IPS-11a (cell line): ENCODE results near the gene NEGR1.

ENCODE experiments used
- H3K4me3 ChIP-seq: one replicate; pipeline ENCODE4 v1.5.1; 2013; ENCODE audit warnings: low read depth, low read length, control low read depth

The NEGR1 gene

DNA sequence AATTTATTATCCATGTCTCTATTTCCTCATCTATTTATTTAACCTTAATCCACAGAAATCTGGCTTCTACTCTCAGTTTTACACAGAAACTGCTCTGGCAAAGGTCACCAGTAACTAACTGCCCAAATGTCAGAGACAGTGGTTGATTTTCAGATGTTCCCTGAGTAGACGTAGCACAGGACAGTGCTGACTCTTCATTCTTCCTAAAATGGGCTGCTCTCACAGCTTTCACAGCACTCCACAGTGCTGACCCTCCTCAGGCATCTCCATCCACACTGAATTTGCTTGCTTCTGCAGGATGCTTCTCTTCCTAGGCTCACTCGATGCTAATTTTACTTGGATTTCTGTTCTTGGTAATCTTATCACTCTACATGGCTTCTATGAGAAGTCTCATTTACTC is 693.3 kb downstream of the NEGR1 start:
- H3K4me3 ChIP-seq = no peak overlapping the region

DNA sequence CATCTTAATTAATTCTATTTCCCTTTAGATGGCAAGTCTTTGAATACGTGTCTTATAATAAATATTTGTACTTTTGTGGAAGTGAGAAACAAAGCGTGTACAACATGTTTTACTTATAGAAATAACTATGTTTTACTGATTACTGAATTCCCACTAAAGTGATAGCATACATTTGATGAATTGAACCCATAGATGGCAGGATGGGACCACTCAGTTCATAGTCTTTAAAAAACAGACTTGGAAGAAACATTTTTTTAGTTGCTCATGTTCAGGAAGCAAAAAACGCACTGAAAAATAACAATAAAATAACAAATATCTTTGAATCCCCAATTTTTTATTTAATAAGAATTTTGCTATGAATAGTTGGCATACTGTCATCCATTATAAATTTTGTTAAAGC is 694.4 kb downstream of the NEGR1 start:
- H3K4me3 ChIP-seq = no peak overlapping the region

DNA sequence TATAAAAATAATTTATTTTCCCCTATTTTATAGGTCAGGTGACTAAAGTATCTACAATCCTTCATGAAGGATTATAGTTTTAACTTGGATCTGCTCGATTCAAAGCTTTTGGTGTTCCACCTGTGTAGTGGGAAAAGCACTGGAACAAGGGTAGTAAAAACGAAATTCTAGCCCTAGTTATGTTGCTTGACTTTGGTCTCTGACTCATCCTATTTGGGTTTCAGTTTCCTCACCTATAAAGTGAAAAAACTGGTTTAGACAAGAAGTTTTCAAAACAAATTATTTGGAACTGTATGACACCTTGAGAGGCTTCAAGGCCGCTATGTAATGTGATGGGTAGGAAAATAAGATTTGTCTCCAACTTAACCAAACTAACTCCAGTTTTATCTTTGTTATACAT is 696.3 kb downstream of the NEGR1 start:
- H3K4me3 ChIP-seq = no peak overlapping the region

DNA sequence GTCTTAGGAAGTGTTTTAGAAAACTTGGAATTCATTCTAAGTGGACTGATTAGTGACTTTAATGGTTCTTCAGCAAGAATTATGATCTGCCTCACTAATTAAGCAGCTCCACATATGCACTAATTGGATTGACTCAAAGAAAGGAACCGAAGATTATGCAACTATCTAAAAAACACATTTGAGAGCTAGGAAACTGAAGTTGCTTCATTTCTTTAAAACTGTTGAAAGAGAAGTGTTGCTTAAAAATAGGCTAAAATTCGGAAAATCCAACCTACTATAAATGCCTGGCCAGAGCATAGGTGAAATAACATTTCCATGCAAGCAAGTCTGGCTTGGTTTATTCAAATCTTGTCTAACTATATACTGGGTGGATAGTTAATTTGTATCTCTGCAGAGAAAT is 698.6 kb downstream of the NEGR1 start:
- H3K4me3 ChIP-seq = no peak overlapping the region

DNA sequence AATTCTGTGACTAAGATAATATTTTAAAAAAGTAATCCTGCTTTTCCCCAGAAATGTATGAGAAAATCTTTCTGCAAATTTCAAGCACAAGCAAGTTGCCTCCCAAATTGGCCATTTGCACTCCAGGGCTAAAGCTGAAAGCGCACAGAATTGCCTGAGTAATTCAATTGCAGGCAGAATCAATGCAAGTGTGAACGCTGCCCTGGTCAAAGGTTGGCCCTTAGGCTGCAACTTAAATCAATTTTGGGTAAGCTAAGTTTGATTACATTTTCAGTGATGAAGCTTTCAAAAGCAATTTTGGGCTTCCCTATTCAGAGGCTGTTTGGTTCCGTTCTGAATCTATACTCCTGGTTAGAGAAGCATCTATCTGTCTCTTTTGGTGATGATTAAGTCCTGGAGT is 699.7 kb downstream of the NEGR1 start:
- no peak overlapping the region for H3K4me3 ChIP-seq

DNA sequence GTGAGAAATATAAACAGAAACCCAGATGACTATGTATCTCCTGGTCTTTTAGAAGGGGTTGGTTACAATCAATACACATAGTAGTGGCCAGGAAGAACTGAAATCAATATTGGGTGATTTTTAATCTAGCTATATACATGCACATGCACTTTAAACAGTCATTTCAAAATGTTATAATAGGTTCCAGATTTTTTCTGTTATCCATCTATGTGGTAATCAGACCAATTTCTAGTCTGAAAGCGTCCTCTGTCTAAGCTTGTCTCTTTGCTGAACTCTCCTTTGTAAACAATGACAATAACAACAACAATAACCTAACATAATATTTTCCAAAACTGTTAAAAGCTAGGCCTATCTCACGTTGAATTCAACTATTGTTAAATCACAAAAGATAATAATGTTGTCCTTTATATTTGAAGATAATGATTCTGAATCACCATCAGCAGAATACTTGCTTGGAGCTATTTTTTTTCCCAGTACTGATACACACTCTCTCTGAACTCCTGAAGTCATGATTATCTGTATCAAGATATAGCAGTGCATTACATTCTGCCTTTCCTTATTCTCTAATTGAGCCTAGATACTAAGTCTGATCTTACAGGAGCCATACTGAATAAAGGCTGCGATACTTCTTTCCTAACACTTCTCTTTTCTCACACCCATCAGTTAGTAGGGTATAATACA is 704.7 kb downstream of the NEGR1 start:
- H3K4me3 ChIP-seq = no peak overlapping the region

DNA sequence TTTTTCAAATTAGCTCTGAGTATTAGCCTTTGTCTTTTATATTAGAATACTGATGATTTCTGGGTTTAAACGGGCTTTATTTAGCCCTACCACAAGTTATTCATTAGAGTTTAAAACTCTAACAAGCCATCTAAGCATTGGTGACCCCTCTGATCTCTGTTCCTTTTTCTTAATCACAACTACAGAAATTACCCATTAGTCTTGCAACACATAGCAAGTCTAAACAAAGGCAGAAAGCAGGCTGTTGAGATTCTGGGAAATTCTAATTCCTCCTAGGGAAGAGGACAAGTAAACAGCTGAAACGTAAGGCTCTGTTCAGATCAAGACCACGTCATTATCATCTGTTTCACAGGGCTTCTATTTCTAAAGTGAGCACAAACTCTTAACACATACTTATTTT is 710.3 kb downstream of the NEGR1 start:
- no peak overlapping the region for H3K4me3 ChIP-seq

DNA sequence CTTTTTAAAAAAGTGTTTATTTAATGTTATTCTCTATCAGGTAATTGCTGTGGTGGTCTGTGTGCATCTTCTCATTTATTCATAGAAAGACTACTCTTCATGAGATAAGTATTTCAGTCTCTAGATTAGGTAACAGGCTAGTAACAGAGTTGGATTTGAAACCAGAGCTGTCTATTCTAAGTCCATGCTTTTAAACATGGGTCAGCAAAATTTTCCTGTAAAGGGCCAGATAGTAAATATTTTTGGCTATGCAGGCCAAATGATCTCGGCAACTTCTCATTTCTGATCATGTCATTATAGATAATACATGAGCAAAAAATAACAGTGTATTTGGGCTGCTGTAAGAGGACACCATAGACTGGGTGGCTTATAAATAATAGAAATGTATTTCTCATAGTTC is 715.9 kb downstream of the NEGR1 start:
- H3K4me3 ChIP-seq = no peak overlapping the region

DNA sequence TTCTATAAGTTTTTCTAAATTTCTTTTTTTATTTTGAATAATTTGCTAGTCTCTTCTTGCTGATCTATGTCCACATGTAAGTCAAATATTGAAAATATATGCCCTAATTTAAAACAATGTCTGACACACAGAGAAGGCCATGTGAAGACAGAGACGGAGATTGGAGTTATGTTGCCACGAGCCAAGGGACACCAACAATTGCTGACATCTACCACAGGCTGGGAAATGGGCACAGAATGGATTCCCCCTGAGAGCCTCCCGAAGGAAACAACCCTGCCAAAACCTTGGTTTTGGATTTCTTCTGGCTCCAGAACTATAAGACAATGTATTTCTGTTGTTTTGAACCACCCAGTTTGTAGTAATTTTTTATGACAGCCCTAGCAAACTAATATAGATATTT is 716.5 kb downstream of the NEGR1 start:
- H3K4me3 ChIP-seq = no peak overlapping the region

DNA sequence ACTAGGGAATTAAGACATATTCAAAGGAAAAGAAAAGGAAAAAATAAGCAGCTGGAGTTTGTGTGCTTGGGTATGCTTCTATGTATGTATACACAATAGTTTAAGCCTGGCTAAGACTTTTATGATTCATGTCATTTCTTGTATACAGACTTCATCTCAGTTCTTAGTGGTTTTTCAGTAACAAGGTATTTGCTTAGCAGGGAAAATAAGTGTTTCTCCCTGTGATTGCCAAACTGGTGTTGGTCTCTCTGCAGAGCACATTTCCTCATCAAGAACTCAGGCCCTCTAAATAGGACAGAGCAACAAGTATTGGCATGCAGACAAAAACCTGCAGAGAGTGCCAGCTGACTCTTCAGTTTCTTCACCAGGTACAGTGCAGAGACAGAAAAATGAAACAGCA is 717.1 kb downstream of the NEGR1 start:
- H3K4me3 ChIP-seq = no peak overlapping the region

DNA sequence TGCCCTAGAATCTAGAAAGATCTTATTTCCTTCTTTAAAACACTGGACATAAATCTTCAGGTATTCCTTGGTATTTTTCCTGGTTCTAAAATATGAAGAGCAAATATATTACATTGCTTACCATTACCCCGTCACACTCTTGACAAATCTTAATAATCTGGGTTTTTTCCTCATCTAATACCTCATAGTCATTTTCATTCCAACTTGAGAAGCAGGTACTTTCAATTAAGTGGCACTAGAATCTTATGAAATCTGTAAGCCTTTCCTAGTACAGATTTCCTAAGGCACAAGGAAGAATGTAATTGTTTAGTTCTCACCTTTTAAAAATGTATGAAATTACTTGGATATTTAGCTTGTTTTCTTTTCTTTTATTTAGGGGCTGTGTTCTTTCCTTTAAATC is 720.0 kb downstream of the NEGR1 start:
- H3K4me3 ChIP-seq = no peak overlapping the region

DNA sequence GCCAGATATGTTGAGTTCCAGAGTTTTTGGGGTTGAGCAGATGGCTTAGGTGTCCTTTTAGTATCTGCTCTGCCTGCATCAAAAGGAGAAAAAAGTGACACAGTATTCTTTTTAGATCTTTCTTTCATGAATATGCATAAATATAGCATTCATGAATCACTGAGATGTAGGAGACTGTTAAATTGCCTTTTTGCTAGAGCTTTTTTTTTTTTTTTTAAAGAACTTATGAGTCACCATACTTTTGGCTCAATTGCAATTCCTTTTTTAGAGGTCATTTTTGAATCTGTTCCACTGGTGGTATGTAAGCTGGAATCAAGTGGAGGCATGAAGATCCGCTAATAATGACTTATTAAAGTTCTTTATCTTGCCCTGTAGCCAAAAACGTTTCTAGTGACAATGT is 720.6 kb downstream of the NEGR1 start:
- no peak overlapping the region for H3K4me3 ChIP-seq

DNA sequence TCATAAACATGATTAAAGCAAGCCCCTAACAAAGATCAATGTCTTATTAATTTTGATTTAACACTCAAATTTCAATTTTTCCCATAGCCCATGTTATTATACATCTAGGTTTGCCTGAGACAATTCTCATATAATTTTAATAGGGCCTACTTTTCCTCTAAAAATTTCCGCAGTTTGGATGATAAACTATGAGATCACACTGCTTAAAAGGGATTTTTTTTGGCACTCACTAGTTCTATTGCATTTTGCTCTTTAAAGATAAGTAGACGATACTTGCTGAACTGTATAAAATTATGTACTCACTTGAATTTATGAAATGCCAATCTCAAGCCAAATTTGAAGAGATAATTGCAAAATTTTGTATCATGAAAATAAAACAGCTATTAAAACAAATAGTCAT is 721.1 kb downstream of the NEGR1 start:
- H3K4me3 ChIP-seq = no peak overlapping the region

DNA sequence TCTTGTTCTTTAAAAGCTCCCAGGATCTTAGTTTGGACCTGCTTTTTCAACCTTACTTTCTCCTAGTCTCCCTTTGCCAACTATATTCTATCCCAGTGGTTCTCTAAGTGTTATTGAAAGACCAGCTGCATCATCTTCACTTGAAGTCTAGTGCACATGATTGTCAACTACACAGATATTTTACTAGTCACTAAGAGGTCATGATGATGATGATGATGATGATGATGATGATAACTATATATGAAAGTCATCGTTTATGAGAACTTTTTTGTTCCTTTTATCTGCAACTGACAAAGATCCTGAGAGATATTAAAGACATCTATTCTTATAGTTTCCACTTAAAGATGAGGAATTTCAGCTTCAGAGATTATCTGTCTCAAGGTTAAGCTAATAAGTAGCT is 722.5 kb downstream of the NEGR1 start:
- no peak overlapping the region for H3K4me3 ChIP-seq

DNA sequence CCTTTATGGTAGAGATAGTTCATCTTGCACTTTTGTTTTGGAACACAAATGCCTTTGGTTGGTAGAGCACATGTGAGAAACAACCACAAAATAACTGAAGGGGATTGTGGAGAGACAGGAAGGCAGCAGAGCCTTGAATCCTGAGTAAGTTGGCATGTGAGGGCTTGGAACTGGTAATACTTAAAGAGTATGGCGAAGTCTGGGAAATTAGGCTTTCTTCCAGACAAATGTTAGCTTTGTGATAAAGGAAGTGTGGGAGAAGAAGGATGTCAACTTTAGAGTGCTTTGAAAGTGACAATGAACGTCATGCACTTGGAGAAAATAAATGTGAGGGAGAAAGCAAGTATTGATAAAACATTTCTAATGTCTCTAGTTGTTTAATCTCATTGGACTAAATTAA is 725.2 kb downstream of the NEGR1 start:
- no peak overlapping the region for H3K4me3 ChIP-seq

DNA sequence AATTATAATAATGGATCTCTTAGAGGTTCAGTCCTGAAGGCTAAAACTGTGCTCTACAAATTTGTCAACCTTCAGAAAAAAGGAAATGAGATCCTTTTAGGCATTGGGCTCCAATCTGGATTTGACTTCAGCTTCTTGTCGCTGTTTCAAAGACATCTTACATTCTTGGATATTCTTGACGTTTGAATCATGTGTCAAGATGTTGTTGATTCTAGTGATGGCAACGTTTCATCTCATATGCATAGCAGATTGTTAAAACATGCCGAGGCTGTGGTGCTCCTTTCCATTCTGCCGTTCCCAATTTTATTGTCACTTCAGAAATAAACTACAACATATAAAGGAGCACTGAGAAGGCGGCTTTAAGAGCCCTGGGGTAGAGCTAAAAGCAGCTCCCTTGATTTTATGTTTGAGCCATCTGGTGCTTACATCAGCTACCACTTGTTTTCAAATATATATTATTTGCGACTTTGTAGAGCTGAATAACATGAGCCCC is 733.9 kb downstream of the NEGR1 start:
- H3K4me3 ChIP-seq = no peak overlapping the region

DNA sequence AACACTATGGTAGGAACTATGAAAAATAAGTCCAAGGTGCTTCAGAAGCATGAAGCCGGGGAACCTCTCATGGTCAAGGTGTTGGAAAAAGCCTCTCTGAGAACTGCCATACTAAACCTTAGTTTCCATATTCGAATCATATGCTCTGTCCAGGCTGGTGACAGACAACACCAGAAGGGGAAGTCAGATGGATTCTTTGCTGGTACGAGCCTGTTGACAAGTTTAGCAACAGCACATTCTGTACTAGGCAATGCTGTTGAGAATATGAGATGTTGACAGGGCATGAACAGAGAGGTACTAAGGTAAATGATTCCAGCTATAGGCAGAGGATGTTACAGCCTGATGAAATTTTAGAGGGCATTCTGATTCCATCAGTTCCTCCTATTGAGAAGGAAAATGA is 740.2 kb downstream of the NEGR1 start:
- no peak overlapping the region for H3K4me3 ChIP-seq

DNA sequence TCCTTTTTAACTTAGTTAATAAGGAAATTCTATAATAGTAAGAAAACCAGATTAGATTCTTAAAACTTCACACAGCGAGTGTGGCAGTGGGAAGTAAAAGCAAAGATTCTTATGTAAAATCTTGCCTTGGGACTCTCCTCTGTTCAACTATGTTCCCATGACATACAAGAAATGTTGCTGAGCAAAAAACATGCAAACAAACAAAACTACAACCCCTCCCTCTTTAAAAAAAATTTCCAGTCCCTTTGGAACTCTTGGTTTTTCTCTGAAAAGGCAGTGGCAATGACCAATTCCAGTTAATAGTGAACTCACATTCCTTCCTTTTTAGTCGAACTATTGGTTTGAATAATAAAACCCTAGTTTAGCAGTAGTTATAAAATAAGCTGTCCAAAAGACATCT is 748.4 kb downstream of the NEGR1 start:
- H3K4me3 ChIP-seq = no peak overlapping the region

DNA sequence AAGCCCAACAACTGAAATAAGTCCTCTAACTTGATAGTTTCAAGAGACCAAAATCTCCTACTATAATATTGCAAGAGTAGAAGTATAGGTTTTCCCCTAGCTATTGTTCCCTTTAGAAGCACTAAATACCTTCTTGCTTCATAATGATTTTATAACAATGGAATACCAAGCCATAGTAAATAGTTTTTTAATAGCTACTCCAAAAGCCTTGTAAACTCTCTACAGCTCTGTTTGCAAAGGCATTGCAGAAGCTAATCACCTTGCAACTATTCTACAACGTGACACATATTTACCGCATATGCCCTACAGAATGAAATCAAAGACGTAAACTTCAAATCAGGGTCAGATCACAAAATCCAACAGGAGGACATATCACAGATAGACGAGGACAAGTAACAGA is 750.0 kb downstream of the NEGR1 start:
- no peak overlapping the region for H3K4me3 ChIP-seq

DNA sequence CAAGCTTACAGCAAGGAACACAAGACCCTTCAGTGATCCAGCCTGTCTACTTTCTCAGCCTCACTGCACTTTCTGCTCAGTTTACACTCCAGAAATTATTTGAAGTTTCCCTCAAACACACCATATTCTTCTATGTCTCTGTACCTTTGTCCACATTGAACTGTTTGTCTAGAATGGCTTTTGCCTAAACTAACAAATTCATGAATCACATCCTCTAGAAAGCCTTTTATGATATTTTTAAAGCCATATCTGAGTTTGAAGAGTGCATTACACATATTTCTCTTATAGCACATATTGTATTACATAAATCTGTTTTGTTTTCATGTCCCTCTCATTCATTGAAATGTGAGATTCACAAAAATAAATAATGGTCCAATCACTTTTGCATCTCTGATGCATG is 755.5 kb downstream of the NEGR1 start:
- no peak overlapping the region for H3K4me3 ChIP-seq

DNA sequence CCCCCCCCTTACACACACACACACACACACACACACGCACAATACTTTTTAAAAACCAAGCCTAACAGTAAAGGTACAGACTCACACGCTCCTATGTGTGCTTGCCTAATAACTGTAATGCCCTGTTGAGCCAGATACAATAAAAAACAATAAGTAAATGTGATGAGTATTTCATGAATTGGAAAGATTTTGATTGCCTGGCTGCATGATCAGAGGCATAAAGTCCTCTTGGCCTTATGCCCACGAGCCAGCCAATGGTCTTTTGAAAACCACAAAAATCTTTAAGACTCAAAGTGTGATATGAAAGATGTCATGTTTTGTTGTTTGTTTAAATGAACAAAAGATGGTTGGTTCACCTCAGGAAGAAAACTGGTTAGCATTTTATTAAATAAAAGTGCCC is 759.6 kb downstream of the NEGR1 start:
- no peak overlapping the region for H3K4me3 ChIP-seq

DNA sequence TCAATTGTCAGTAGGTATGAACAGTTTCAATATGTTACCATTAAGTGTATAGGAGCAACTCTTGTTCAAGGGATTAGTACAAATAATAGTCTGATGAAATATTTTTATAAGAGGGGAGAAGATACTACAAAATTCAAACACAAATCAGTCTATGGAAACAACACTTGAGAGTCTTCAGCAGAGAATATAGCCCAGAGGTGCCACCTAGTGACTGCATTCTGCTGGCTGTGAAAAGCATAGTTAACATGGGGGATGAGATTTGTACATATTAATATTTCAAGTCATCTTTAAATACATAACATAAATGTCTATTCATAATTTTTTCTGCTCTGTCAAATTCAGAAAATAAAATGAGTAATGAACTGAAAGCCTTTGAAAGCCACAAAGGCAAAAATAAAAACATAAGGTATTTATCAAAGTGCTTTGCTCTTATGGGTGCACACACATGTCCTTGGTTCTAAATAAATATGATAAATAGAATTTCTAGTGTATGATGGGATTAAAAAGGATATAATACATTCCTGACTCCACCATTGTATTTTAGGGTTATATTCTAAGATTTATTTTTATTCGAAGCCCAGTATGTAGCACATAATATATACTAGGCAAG is 760.6 kb downstream of the NEGR1 start:
- H3K4me3 ChIP-seq = no peak overlapping the region

DNA sequence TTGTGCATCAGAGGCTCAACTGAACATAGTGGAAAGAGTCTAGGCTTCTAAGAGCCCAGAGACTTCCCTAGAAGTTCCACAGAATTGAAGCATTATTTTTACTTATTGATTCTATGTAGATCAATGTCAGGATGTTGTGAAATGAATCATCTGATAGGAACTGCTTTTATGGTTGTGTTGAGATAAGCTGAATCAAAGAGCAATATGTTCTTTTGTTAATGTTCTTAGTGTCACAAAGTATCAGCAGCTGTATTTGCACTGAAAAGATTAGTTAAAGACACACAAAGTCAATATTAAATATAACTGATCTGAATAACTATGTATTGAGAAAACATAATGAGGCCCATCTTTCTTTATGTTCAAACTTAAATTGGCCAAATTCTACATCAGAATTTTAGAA is 770.8 kb downstream of the NEGR1 start:
- H3K4me3 ChIP-seq = no peak overlapping the region
